H9 (cell line): ENCODE data around the gene GPI. TPM values are rescaled to one million over a fixed set of nuclear protein-coding genes. Genes with fewer than 3 reads are reported as not detected.

Experiments
- DNase-seq: peaks from one replicate; pipeline ENCODE4 v3.0.0-alpha.2; 2017
- H2AFZ ChIP-seq: one replicate; pipeline ENCODE4 v1.6.1; 2013; ENCODE audit warnings: mild to moderate bottlenecking, low read length, control low read depth, moderate library complexity
- H2AK5ac ChIP-seq: 2 replicates; pipeline ENCODE4 v1.6.1; 2013; ENCODE audit warnings: low read length, control low read depth, mixed read lengths; ENCODE audit not compliant: insufficient read length
- H2BK120ac ChIP-seq: one replicate; pipeline ENCODE4 v1.6.1; 2013; ENCODE audit warnings: low read depth, mild to moderate bottlenecking, low read length, control low read depth, inconsistent platforms; ENCODE audit not compliant: poor library complexity, severe bottlenecking
- H2BK12ac ChIP-seq: 2 replicates; pipeline ENCODE4 v1.6.1; 2013; ENCODE audit warnings: low read length, control low read depth, mixed read lengths, low read depth; ENCODE audit not compliant: insufficient read length
- H2BK15ac ChIP-seq: 2 replicates; pipeline ENCODE4 v1.6.1; 2013; ENCODE audit warnings: low read depth, low read length, control low read depth
- H2BK20ac ChIP-seq: one replicate; pipeline ENCODE4 v1.6.1; 2013; ENCODE audit warnings: low read depth, mild to moderate bottlenecking, low read length, control low read depth, inconsistent platforms; ENCODE audit not compliant: poor library complexity, severe bottlenecking
- H2BK5ac ChIP-seq: 2 replicates; pipeline ENCODE4 v1.6.1; 2013; ENCODE audit warnings: low read length, control low read depth, mixed read lengths; ENCODE audit not compliant: insufficient read length
- H3K14ac ChIP-seq: 2 replicates; pipeline ENCODE4 v1.6.1; 2013; ENCODE audit warnings: low read length, control low read depth; ENCODE audit not compliant: insufficient read depth
- H3K18ac ChIP-seq: 2 replicates; pipeline ENCODE4 v1.6.1; 2013; ENCODE audit warnings: low read depth, mild to moderate bottlenecking, mixed read lengths, low read length, control low read depth; ENCODE audit not compliant: insufficient read length
- H3K23ac ChIP-seq: 2 replicates; pipeline ENCODE4 v1.6.1; 2013; ENCODE audit warnings: low read length, control low read depth, mixed read lengths, low read depth; ENCODE audit not compliant: insufficient read length
- H3K23me2 ChIP-seq: 2 replicates; pipeline ENCODE4 v1.6.1; 2013; ENCODE audit warnings: low read depth, mild to moderate bottlenecking, mixed read lengths, low read length, control low read depth; ENCODE audit not compliant: insufficient read length, poor library complexity, severe bottlenecking
- H3K27ac ChIP-seq: 2 replicates; pipeline ENCODE4 v1.5.1; 2013; ENCODE audit warnings: low read length, control low read depth, mixed read lengths, low read depth; ENCODE audit not compliant: insufficient read length
- H3K27me3 ChIP-seq: 2 replicates; pipeline ENCODE4 v1.6.1; 2013; ENCODE audit warnings: low read length, control low read depth, inconsistent platforms; ENCODE audit not compliant: insufficient read depth
- H3K4ac ChIP-seq: 2 replicates; pipeline ENCODE4 v1.6.1; 2013; ENCODE audit warnings: low read depth, mild to moderate bottlenecking, control low read depth, inconsistent platforms, low read length, moderate library complexity
- H3K4me1 ChIP-seq: 2 replicates; pipeline ENCODE4 v1.6.1; 2013; ENCODE audit warnings: low read length, control low read depth, inconsistent platforms; ENCODE audit not compliant: insufficient read depth
- H3K4me2 ChIP-seq: 2 replicates; pipeline ENCODE4 v1.6.1; 2013; ENCODE audit warnings: low read length, control low read depth, mixed read lengths; ENCODE audit not compliant: insufficient read length, insufficient read depth
- H3K56ac ChIP-seq: 2 replicates; pipeline ENCODE4 v1.6.1; 2013; ENCODE audit warnings: low read depth, mild to moderate bottlenecking, mixed read lengths, low read length, control low read depth; ENCODE audit not compliant: insufficient read length
- H3K79me1 ChIP-seq: 2 replicates; pipeline ENCODE4 v1.6.1; 2013; ENCODE audit warnings: low read depth, mild to moderate bottlenecking, moderate library complexity, low read length, control low read depth, inconsistent platforms; ENCODE audit not compliant: insufficient read depth, poor library complexity, severe bottlenecking
- H3K79me2 ChIP-seq: 2 replicates; pipeline ENCODE4 v1.6.1; 2013; ENCODE audit warnings: low read length, control low read depth, inconsistent platforms; ENCODE audit not compliant: insufficient read depth
- H3K9ac ChIP-seq: 2 replicates; pipeline ENCODE4 v1.6.1; 2013; ENCODE audit warnings: low read length, control low read depth, mixed read lengths; ENCODE audit not compliant: insufficient read length; ENCODE audit errors: extremely low read depth
- H3K9me3 ChIP-seq: one replicate; pipeline ENCODE4 v1.6.1; 2013; ENCODE audit warnings: low read depth, low read length, inconsistent platforms; ENCODE audit not compliant: control insufficient read depth
- H3T11ph ChIP-seq: one replicate; pipeline ENCODE4 v1.6.1; 2013; ENCODE audit warnings: mild to moderate bottlenecking, low read length, control low read depth, inconsistent platforms
- H4K20me1 ChIP-seq: one replicate; pipeline ENCODE4 v1.6.1; 2013; ENCODE audit not compliant: control insufficient read depth, insufficient read length, insufficient read depth
- H4K5ac ChIP-seq: 2 replicates; pipeline ENCODE4 v1.6.1; 2013; ENCODE audit warnings: low read depth, mild to moderate bottlenecking, mixed read lengths, low read length, control low read depth; ENCODE audit not compliant: insufficient read length
- H4K8ac ChIP-seq: replicated peaks from 2 replicates; pipeline ENCODE4 v1.6.1; 2013; ENCODE audit warnings: low read length, control low read depth, mixed read lengths, low read depth; ENCODE audit not compliant: insufficient read length
- H4K91ac ChIP-seq: 2 replicates; pipeline ENCODE4 v1.6.1; 2013; ENCODE audit warnings: low read depth, mild to moderate bottlenecking, moderate library complexity, mixed read lengths, low read length, control low read depth; ENCODE audit not compliant: insufficient read length
- H3K27ac Mint-ChIP-seq, 3 experiments: 2 replicates in 2 of 3; 3 replicates in 1 of 3; pipeline ENCODE4 v1.8.0; 2020 to 2021; ENCODE audit warnings: mixed read lengths in 3 of 3, mild to moderate bottlenecking in 1 of 3, moderate library complexity in 1 of 3
- H3K27me3 Mint-ChIP-seq: 2 replicates; pipeline ENCODE4 v1.8.0; 2021; ENCODE audit warnings: low read depth, mild to moderate bottlenecking, moderate library complexity, mixed read lengths
- H3K36me3 Mint-ChIP-seq, 3 experiments: 2 replicates in 2 of 3; 3 replicates in 1 of 3; pipeline ENCODE4 v1.8.0; 2020 to 2021; ENCODE audit warnings: low read depth in 3 of 3, mixed read lengths in 3 of 3; ENCODE audit not compliant: insufficient read depth in 1 of 3
- H3K4me1 Mint-ChIP-seq, 2 experiments: 2 replicates each; pipeline ENCODE4 v1.8.0; 2020; ENCODE audit warnings: mixed read lengths in 2 of 2
- H3K4me3 Mint-ChIP-seq, 2 experiments: 2 replicates in 1 of 2; 3 replicates in 1 of 2; pipeline ENCODE4 v1.8.0; 2020 to 2021; ENCODE audit warnings: mild to moderate bottlenecking in 2 of 2, mixed read lengths in 2 of 2, moderate library complexity in 1 of 2
- H3K9me3 Mint-ChIP-seq, 2 experiments: 2 replicates in 1 of 2; 3 replicates in 1 of 2; pipeline ENCODE4 v1.8.0; 2020; ENCODE audit warnings: mild to moderate bottlenecking in 2 of 2, mixed read lengths in 2 of 2, moderate library complexity in 1 of 2
- WGBS: extraction: QIAGEN DNeasy Blood & Tissue Kit; methylation state at CpG from one replicate; pipeline ENCODE4 v1.1.7; 2013; ENCODE audit warnings: missing lambda C conversion rate, low lambda C conversion rate, mixed read lengths; ENCODE audit not compliant: insufficient read length; ENCODE audit errors: extremely low coverage; 5-methylcytosine and 5-hydroxymethylcytosine counted together
- total RNA-seq: library from RNA; stranded (reverse); gene quantifications from 2 replicates; pipeline ENCODE4 v1.2.1, GENCODE V29; 2021
- TF ChIP-seq, protein P1 (sequence below): fragments of 200-600 bp; sonication (generic); conservative IDR thresholded peaks from 3 replicates; pipeline ENCODE4 v1.8.0; 2021; ENCODE audit warnings: antibody characterized with exemption, mild to moderate bottlenecking

The GPI gene
- total RNA-seq, 1 experiment from 2014 or later: 373 TPM

DNA sequence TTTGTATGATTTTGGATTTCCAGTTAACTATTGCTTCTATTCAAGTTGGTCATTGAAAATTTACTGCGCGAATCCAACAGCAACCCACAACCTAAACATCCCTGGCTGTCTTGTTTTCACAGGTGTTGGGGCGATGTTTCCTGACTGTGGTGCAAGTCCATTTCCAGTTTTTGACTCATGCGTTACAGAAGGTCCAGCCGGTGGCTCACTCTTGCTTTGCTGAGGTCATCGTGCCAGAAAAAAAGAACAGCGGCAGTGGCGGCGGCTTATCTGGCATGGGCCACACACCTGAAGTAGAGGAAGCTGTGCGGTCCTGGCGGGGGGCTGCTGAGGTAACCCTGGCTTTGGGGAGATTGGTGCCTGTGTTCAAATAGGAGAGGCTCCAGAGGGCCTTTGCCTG lies 45.2 kb upstream of the GPI start:
- Histone ChIP-seq H3T11ph (no peak overlapping the region), H4K5ac (no peak overlapping the region), H4K91ac (no peak overlapping the region), H2AFZ (no peak overlapping the region), H4K20me1 (no peaks in the 10 kb centered on the region), H3K4me2 (no peak overlapping the region), H3K4ac (no peak overlapping the region), H3K18ac (no peak overlapping the region), H3K4me1 (peaks cover 5% of the 10 kb centered on the region; the same call in 1 of the 2 replicates), H2AK5ac (no peak overlapping the region), H2BK120ac (no peak overlapping the region), H3K14ac (no peak overlapping the region), H2BK20ac (no peak overlapping the region), H4K8ac (no peak overlapping the region), H2BK15ac (no peak overlapping the region), H3K9me3 (no peaks in the 10 kb centered on the region), H2BK12ac (no peak overlapping the region), H3K79me2 (no peaks in the 10 kb centered on the region; the same call in 1 of the 2 replicates), H3K27me3 (no peaks in the 10 kb centered on the region), H3K27ac (no peak overlapping the region), H3K9ac (no peak overlapping the region), H3K56ac (no peak overlapping the region), H3K23ac (no peak overlapping the region), H3K23me2 (no peaks in the 10 kb centered on the region), H3K79me1 (no peaks in the 10 kb centered on the region), H2BK5ac (no peak overlapping the region)
- H3K27me3 Mint-ChIP-seq: no peaks in the 10 kb centered on the region; the same call in 1 of the 2 replicates
- TF ChIP-seq, protein P1, sequence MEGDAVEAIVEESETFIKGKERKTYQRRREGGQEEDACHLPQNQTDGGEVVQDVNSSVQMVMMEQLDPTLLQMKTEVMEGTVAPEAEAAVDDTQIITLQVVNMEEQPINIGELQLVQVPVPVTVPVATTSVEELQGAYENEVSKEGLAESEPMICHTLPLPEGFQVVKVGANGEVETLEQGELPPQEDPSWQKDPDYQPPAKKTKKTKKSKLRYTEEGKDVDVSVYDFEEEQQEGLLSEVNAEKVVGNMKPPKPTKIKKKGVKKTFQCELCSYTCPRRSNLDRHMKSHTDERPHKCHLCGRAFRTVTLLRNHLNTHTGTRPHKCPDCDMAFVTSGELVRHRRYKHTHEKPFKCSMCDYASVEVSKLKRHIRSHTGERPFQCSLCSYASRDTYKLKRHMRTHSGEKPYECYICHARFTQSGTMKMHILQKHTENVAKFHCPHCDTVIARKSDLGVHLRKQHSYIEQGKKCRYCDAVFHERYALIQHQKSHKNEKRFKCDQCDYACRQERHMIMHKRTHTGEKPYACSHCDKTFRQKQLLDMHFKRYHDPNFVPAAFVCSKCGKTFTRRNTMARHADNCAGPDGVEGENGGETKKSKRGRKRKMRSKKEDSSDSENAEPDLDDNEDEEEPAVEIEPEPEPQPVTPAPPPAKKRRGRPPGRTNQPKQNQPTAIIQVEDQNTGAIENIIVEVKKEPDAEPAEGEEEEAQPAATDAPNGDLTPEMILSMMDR: no peak
- no peaks in the 10 kb centered on the region for H3K9me3 Mint-ChIP-seq
- DNase-seq: no peak
- no peak overlapping the region for H3K4me3 Mint-ChIP-seq
- peaks cover 12 to 26% (median 18%) of the 10 kb centered on the region in 3 experiments; a peak in 6 of 7 replicates for H3K36me3 Mint-ChIP-seq
- no peak overlapping the region; a peak in 1 of 7 replicates for H3K27ac Mint-ChIP-seq
- WGBS: no CpG with 5 or more reads among the region's 11 CpGs
- H3K4me1 Mint-ChIP-seq: peaks cover 29 to 40% of the 10 kb centered on the region in 2 experiments
